GM12878 (cell line): ENCODE data around the gene PRSS33. TPM values are rescaled to one million over a fixed set of nuclear protein-coding genes. Genes with fewer than 3 reads are reported as not detected.

Experiments
- ATAC-seq: fragments of 200-7000 bp; cut with Tn5 transposase; 3 replicates; pipeline ENCODE4 v1.9.1; 2020; ENCODE audit warnings: mild to moderate bottlenecking, moderate library complexity
- BruUV-seq: library from RNA; stranded (reverse); fragments of 400-500 nt; replicated peaks from 2 replicates; lab custom pipeline; 2021; lab: Mats Ljungman, UMichigan
- CTCF ChIA-PET: fragments of 300-600 bp; sonication (Branson Sonifier 250); formaldehyde crosslinking; extraction: SDS; loops from one replicate; lab custom pipeline; 2021; ENCODE audit warnings: inconsistent platforms; lab: Yijun Ruan, JAX
- POLR2A ChIA-PET: fragments of 350-600 bp; formaldehyde crosslinking; extraction: SDS; loops from one replicate; lab custom pipeline; 2021; ENCODE audit warnings: inconsistent platforms; lab: Charles Lee
- RAD21 ChIA-PET: fragments of 300-600 bp; sonication (Branson Sonifier 250); formaldehyde crosslinking; loops from one replicate; lab custom pipeline; 2023; ENCODE audit warnings: antibody characterized with exemption; ENCODE audit not compliant: unreplicated experiment; lab: Charles Lee
- SMC1A ChIA-PET: fragments of 300-600 bp; sonication (Branson Sonifier 250); formaldehyde crosslinking; loops from one replicate; lab custom pipeline; 2023; ENCODE audit not compliant: unreplicated experiment, uncharacterized antibody; lab: Charles Lee
- DNase-seq: peaks from one replicate; pipeline ENCODE4 v3.0.0-alpha.2; 2011; ENCODE audit warnings: low read depth, low spot score
- FAIRE-seq: peaks from 3 replicates; lab custom pipeline; 2011; peaks lifted over from hg19 to GRCh38; lab: Jason Lieb, UNC
- H2AFZ ChIP-seq: 2 replicates; pipeline ENCODE4 v1.6.0; 2011; ENCODE audit warnings: low read depth, low read length, control low read depth; ENCODE audit not compliant: control insufficient read depth
- H3K27ac ChIP-seq: 2 replicates; pipeline ENCODE4 v1.5.1; 2011; ENCODE audit warnings: control low read depth; ENCODE audit not compliant: control insufficient read depth, insufficient read depth
- H3K27me3 ChIP-seq, 2 experiments: replicated peaks in 1 of 2; 2 replicates each; pipeline versions ENCODE4 v1.6.0 to v1.6.1; 2011; ENCODE audit warnings: low read length in 1 of 2; ENCODE audit not compliant: control insufficient read depth in 2 of 2, insufficient read depth in 2 of 2
- H3K36me3 ChIP-seq, 2 experiments: 2 replicates each; pipeline ENCODE4 v1.5.1; 2011; ENCODE audit warnings: low read length in 1 of 2; ENCODE audit not compliant: control insufficient read depth in 2 of 2, insufficient read depth in 2 of 2
- H3K4me1 ChIP-seq: 2 replicates; pipeline ENCODE4 v1.6.1; 2011; ENCODE audit warnings: mild to moderate bottlenecking, low read length, moderate library complexity, mixed read lengths; ENCODE audit not compliant: control insufficient read depth, insufficient read depth
- H3K4me2 ChIP-seq: 2 replicates; pipeline ENCODE4 v1.6.0; 2011; ENCODE audit warnings: control low read depth; ENCODE audit not compliant: control insufficient read depth, insufficient read depth
- H3K4me3 ChIP-seq: fragments of 200-600 bp; sonication (generic); 2 replicates; pipeline ENCODE4 v1.5.1; 2016
- H3K79me2 ChIP-seq: 2 replicates; pipeline ENCODE4 v1.6.0; 2011; ENCODE audit warnings: low read length; ENCODE audit not compliant: control insufficient read depth, insufficient read depth
- H3K9ac ChIP-seq: 2 replicates; pipeline ENCODE4 v1.8.0; 2011; ENCODE audit warnings: low read length, control low read depth, mixed read lengths; ENCODE audit not compliant: control insufficient read depth, insufficient read depth
- H3K9me3 ChIP-seq: replicated peaks from 3 replicates; pipeline ENCODE4 v1.5.1; 2011; ENCODE audit warnings: mild to moderate bottlenecking, low read length; ENCODE audit not compliant: control insufficient read depth, insufficient read depth
- H4K20me1 ChIP-seq: 2 replicates; pipeline ENCODE4 v1.6.0; 2011; ENCODE audit not compliant: control insufficient read depth, insufficient read depth
- ESRRA ChIP-seq: IDR thresholded peaks from 2 replicates; pipeline ENCODE4 v1.6.1; 2012; ENCODE audit warnings: mild to moderate bottlenecking, low read length, improper control_type of control experiment
- NFXL1 ChIP-seq: fragments of 450-650 bp; IDR thresholded peaks from 2 replicates; pipeline ENCODE4 v1.6.1; 2017; ENCODE audit warnings: antibody characterized with exemption, mild to moderate bottlenecking, borderline replicate concordance
- NKRF ChIP-seq: fragments of 450-650 bp; conservative IDR thresholded peaks from 2 replicates; pipeline ENCODE4 v1.6.1; 2017; ENCODE audit warnings: mild to moderate bottlenecking, moderate library complexity
- PKNOX1 ChIP-seq: fragments of 450-650 bp; IDR thresholded peaks from 2 replicates; pipeline ENCODE4 v1.6.1; 2016; ENCODE audit warnings: mild to moderate bottlenecking
- SMC3 ChIP-seq: IDR thresholded peaks from 2 replicates; pipeline ENCODE4 v1.6.1; 2011; ENCODE audit warnings: low read length, improper control_type of control experiment, borderline replicate concordance
- SRF ChIP-seq, 2 experiments: IDR thresholded peaks; 2 replicates each; pipeline ENCODE4 v1.6.1; 2011; ENCODE audit warnings: low read depth in 2 of 2, low read length in 2 of 2, mild to moderate bottlenecking in 1 of 2, moderate library complexity in 1 of 2
- ZNF274 ChIP-seq: IDR thresholded peaks from one replicate; pipeline ENCODE4 v1.8.0; 2011; ENCODE audit not compliant: insufficient read length, insufficient read depth
- ZZZ3 ChIP-seq: IDR thresholded peaks from 2 replicates; pipeline ENCODE4 v1.6.1; 2011; ENCODE audit warnings: low read depth; ENCODE audit not compliant: control insufficient read depth, insufficient read length
- WGBS: methylation state at CpG from one replicate; pipeline ENCODE4 v1.1.6; 2016; ENCODE audit warnings: low lambda C conversion rate; ENCODE audit not compliant: insufficient replicate concordance, insufficient coverage; ENCODE audit errors: missing lambda C conversion rate; 5-methylcytosine and 5-hydroxymethylcytosine counted together
- in situ Hi-C: fragments of 300-500 bp; cut with MboI; formaldehyde crosslinking; loops from 9 replicates; pipeline ENCODE4 v1.14.3; 2018; ENCODE audit warnings: mixed read lengths
- intact Hi-C: fragments of 100-400 bp; cut with micrococcal nuclease; formaldehyde crosslinking; loops from one replicate; pipeline ENCODE4 v1.14.2; 2022; ENCODE audit not compliant: unreplicated experiment
- polyA plus RNA-seq, 11 experiments: library from polyadenylated mRNA; depleted of rRNA in 4 of 11; unstranded in 6 of 11; stranded (reverse) in 5 of 11; fragments of >200 nt; fragmentation: Nextera tagmentation in 4 of 11; fragmentation: Illumina TruSeq in 1 of 11; extraction: Ambion mirVana in 4 of 11; extraction: Trizol in 1 of 11; gene quantifications; 1 replicate in 1 of 11; 2 replicates in 10 of 11; pipeline versions ENCODE4 v1.2.1 to v1.2.3, GENCODE V29; 2011 to 2016; ENCODE audit warnings: inconsistent platforms in 2 of 11, missing spikeins in 2 of 11, low read depth in 1 of 11
- total RNA-seq, 4 experiments: library from RNA; depleted of rRNA in 3 of 4; stranded (reverse); fragments of >200 nt in 3 of 4; fragmentation: Illumina TruSeq in 1 of 4; extraction: Trizol in 1 of 4; gene quantifications; 2 replicates each; pipeline versions ENCODE4 v1.2.1 to v1.2.3, GENCODE V29; 2013 to 2021
- TF ChIP-seq, protein P1 (sequence below): fragments of 450-650 bp; IDR thresholded peaks from 2 replicates; pipeline ENCODE4 v1.6.1; 2017; ENCODE audit warnings: antibody characterized with exemption, mild to moderate bottlenecking, moderate library complexity

The PRSS33 gene
- total and polyA plus RNA-seq, 10 of the 15 experiments (the other 5 are each of a cell fraction or from before 2014, with no cell fraction given) = not detected

DNA sequence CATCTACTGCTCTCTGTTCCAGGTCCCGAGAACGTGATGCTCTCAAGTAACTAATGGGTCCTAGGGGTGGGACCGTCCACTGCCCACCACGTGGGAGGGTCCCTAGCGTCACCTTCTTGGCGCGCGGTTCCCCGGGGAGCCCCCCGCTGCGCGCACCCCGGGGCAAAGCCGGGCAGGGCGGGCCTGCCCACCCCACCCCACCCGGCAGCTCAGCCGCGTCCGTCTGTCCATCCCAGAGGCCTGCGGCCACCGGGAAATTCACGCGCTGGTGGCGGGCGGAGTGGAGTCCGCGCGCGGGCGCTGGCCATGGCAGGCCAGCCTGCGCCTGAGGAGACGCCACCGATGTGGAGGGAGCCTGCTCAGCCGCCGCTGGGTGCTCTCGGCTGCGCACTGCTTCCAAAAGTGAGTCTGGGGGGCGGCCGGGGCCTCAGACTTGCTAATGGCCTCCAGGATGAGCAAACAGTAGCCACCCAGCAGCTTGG, 11.4 kb upstream of the PRSS33 start:
- ChIA-PET SMC1A (no interaction called here), CTCF (no interaction called here), RAD21 (no interaction called here), POLR2A (no interaction called here)
- H3K4me3 ChIP-seq = no peak overlapping the region
- peaks cover 0 to 2% of the 10 kb centered on the region in 2 experiments; a peak in 2 of 4 replicates for H3K27me3 ChIP-seq
- no peak for TF ChIP-seq SMC3
- TF ChIP-seq PKNOX1 = no peak
- TF ChIP-seq ZNF274 = no peak
- TF ChIP-seq, protein P1, sequence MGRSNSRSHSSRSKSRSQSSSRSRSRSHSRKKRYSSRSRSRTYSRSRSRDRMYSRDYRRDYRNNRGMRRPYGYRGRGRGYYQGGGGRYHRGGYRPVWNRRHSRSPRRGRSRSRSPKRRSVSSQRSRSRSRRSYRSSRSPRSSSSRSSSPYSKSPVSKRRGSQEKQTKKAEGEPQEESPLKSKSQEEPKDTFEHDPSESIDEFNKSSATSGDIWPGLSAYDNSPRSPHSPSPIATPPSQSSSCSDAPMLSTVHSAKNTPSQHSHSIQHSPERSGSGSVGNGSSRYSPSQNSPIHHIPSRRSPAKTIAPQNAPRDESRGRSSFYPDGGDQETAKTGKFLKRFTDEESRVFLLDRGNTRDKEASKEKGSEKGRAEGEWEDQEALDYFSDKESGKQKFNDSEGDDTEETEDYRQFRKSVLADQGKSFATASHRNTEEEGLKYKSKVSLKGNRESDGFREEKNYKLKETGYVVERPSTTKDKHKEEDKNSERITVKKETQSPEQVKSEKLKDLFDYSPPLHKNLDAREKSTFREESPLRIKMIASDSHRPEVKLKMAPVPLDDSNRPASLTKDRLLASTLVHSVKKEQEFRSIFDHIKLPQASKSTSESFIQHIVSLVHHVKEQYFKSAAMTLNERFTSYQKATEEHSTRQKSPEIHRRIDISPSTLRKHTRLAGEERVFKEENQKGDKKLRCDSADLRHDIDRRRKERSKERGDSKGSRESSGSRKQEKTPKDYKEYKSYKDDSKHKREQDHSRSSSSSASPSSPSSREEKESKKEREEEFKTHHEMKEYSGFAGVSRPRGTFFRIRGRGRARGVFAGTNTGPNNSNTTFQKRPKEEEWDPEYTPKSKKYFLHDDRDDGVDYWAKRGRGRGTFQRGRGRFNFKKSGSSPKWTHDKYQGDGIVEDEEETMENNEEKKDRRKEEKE = no peak
- TF ChIP-seq SRF (IDR thresholded peaks at IDR 0.05; ENCODE audit: low read depth in 2 of 2, low read length in 2 of 2) = no peak
- TF ChIP-seq ESRRA = no peak
- TF ChIP-seq ZZZ3 = no peak
- TF ChIP-seq NFXL1 = no peak
- no peak for TF ChIP-seq NKRF
- no peaks in the 10 kb centered on the region for H3K4me1 ChIP-seq
- intact Hi-C loops (no loop called here), in situ Hi-C loops (no loop called here)
- no peaks in the 10 kb centered on the region for H3K79me2 ChIP-seq
- no peaks in the 10 kb centered on the region for H3K9me3 ChIP-seq
- no peak overlapping the region for H3K9ac ChIP-seq
- no peak overlapping the region for H3K27ac ChIP-seq
- WGBS = 83% methylated on average over 30 of the region's 39 CpGs
- no peaks in the 10 kb centered on the region for H4K20me1 ChIP-seq
- no peak overlapping the region for H3K4me2 ChIP-seq
- ATAC-seq (no peak), FAIRE-seq (no peak), DNase-seq (no peak)
- H2AFZ ChIP-seq = no peak overlapping the region
- no peaks in the 10 kb centered on the region for H3K36me3 ChIP-seq
- BruUV-seq = no TSS peak
